PC-3 (cell line): ENCODE results near the gene PSMA7. TPM values are rescaled to one million over a fixed set of nuclear protein-coding genes. Genes with fewer than 3 reads are reported as not detected.
A peak's percentile ranks its signal among the peaks of the same experiment; 100 is the strongest.

Experiments used
- ATAC-seq: fragments of 200-7000 bp; cut with Tn5 transposase; 2 replicates; pipeline ENCODE4 v1.9.1; 2020; ENCODE audit warnings: mild to moderate bottlenecking, moderate library complexity
- BruUV-seq: library from RNA; stranded (reverse); fragments of 400-500 nt; replicated peaks from 2 replicates; lab custom pipeline; 2021; lab: Mats Ljungman, UMichigan
- CTCF ChIA-PET: fragments of 300-600 bp; sonication (Branson Sonifier 250); formaldehyde crosslinking; loops from one replicate; lab custom pipeline; 2022; ENCODE audit warnings: antibody characterized with exemption; lab: Charles Lee
- POLR2A ChIA-PET: fragments of 300-600 bp; sonication (Branson Sonifier 250); formaldehyde crosslinking; loops from one replicate; lab custom pipeline; 2022; ENCODE audit warnings: antibody characterized with exemption; ENCODE audit not compliant: unreplicated experiment; lab: Charles Lee
- DNase-seq: peaks from one replicate; pipeline ENCODE4 v3.0.0-alpha.2; 2015
- H2AFZ ChIP-seq: fragments of 300-600 bp; sonication (generic); 2 replicates; pipeline ENCODE4 v1.6.0; 2016; ENCODE audit warnings: antibody characterized with exemption, low read length
- H3F3A ChIP-seq: fragments of 300-600 bp; sonication (generic); one replicate; pipeline ENCODE4 v1.6.0; 2017; ENCODE audit warnings: antibody characterized with exemption, low read length, control low read depth, mild to moderate bottlenecking; ENCODE audit not compliant: unreplicated experiment
- H3K27ac ChIP-seq: fragments of 300-600 bp; sonication (generic); 2 replicates; pipeline ENCODE4 v1.5.1; 2016; ENCODE audit warnings: mild to moderate bottlenecking, low read length
- H3K27me3 ChIP-seq: fragments of 300-600 bp; sonication (generic); 2 replicates; pipeline ENCODE4 v1.6.1; 2016; ENCODE audit warnings: low read length, mixed read lengths
- H3K36me3 ChIP-seq: fragments of 300-600 bp; sonication (generic); 2 replicates; pipeline ENCODE4 v1.6.1; 2016; ENCODE audit warnings: low read depth, mixed run types, low read length, mixed read lengths
- H3K4me1 ChIP-seq: fragments of 300-600 bp; sonication (generic); 2 replicates; pipeline ENCODE4 v1.5.1; 2016; ENCODE audit warnings: low read length; ENCODE audit not compliant: insufficient read depth
- H3K4me2 ChIP-seq: fragments of 300-600 bp; sonication (generic); 2 replicates; pipeline ENCODE4 v1.6.0; 2016; ENCODE audit warnings: low read length
- H3K4me3 ChIP-seq: fragments of 300-600 bp; sonication (generic); 2 replicates; pipeline ENCODE4 v1.5.1; 2016; ENCODE audit warnings: mild to moderate bottlenecking, low read length, mixed read lengths
- H3K79me2 ChIP-seq: fragments of 300-600 bp; sonication (generic); 2 replicates; pipeline ENCODE4 v1.6.1; 2017; ENCODE audit warnings: low read length, mixed read lengths
- H3K9ac ChIP-seq: fragments of 300-600 bp; sonication (generic); 2 replicates; pipeline ENCODE4 v1.6.0; 2016; ENCODE audit warnings: mild to moderate bottlenecking, low read length
- H3K9me2 ChIP-seq: fragments of 300-600 bp; sonication (generic); replicated peaks from 2 replicates; pipeline ENCODE4 v1.6.1; 2016; ENCODE audit warnings: mixed run types, low read length, mixed read lengths
- H3K9me3 ChIP-seq: fragments of 300-600 bp; sonication (generic); 2 replicates; pipeline ENCODE4 v1.6.1; 2016; ENCODE audit warnings: low read length, mixed read lengths
- H4K20me1 ChIP-seq: fragments of 300-600 bp; sonication (generic); 2 replicates; pipeline ENCODE4 v1.6.1; 2016; ENCODE audit warnings: low read length, mixed read lengths
- EZH2 ChIP-seq: fragments of 300-600 bp; sonication (generic); IDR thresholded peaks from one replicate; pipeline ENCODE4 v1.6.1; 2017; ENCODE audit warnings: antibody characterized with exemption, mild to moderate bottlenecking, low read length; ENCODE audit not compliant: unreplicated experiment
- EZH2phosphoT487 ChIP-seq: fragments of 300-600 bp; sonication (generic); IDR thresholded peaks from 2 replicates; pipeline ENCODE4 v1.6.1; 2018; ENCODE audit warnings: mild to moderate bottlenecking, antibody characterized with exemption, low read length, borderline replicate concordance
- intact Hi-C: fragments of 100-400 bp; cut with micrococcal nuclease; formaldehyde crosslinking; loops from 2 replicates; pipeline ENCODE4 v1.9.0; 2023
- total RNA-seq: library from RNA; depleted of rRNA; stranded (reverse); fragments of >200 nt; gene quantifications from 2 replicates; pipeline ENCODE4 v1.2.3, GENCODE V29; 2014
- TF ChIP-seq, protein P1 (sequence below): fragments of 300-600 bp; sonication (generic); conservative IDR thresholded peaks from 2 replicates; pipeline ENCODE4 v1.5.1; 2017; ENCODE audit warnings: antibody characterized with exemption, low read depth, mild to moderate bottlenecking, low read length

Gene PSMA7
- total RNA-seq, 1 experiment from 2014 or later = 751 TPM

DNA sequence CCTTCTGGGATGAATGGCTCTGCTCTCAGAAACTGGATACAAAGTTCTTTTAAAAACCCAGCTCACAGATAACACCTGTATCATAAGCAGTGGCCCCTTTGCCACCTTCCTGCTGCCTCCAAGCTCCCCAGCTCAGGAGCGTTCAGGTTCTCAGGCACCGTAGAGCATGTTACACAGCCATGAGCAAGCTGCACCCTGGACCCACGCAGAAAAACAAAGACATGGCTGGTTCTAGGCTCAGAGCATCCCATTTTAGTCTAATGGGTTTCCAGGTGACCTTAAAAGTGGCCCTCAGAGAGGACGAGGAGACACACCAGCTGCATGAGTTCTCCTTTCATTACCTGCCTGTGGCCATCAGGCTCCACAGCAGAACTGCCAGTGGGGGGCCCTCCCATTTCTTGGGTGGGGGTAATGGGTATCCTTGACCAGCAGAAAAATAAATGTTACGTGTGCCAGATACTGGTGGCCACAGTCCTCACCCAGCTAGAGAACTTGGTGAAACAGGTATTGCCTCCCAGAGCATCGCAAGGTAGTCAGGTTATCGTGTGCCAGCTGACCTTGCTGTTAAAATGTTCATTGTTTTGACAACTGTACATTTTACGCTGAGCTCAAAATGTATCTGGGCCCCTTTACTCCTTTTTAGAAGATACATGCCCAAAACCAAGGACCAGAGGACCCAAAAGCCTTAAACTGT is 7.5 kb downstream of the PSMA7 start:
- intact Hi-C loops = loop anchor here (2.0 kb wide), 2 partner anchors 13 to 71 kb away; partner anchors contain the start of genes LSM14B and TAF4
- Histone ChIP-seq H3F3A (no peaks in the 10 kb centered on the region), H3K9me3 (no peaks in the 10 kb centered on the region), H3K4me1 (peaks cover 2% of the 10 kb centered on the region; the same call in 1 of the 2 replicates), H3K9ac (no peak overlapping the region), H3K36me3 (peaks cover 70% of the 10 kb centered on the region), H3K9me2 (no peaks in the 10 kb centered on the region), H3K4me2 (no peak overlapping the region), H3K4me3 (no peak overlapping the region), H3K79me2 (peaks cover 21% of the 10 kb centered on the region), H4K20me1 (peaks cover 40% of the 10 kb centered on the region), H2AFZ (no peak overlapping the region), H3K27ac (no peak overlapping the region), H3K27me3 (no peaks in the 10 kb centered on the region)
- ATAC-seq = no peak
- ChIA-PET POLR2A (no interaction called here), CTCF (no interaction called here)
- no TSS peak for BruUV-seq
- DNase-seq = no peak
- no peak for TF ChIP-seq EZH2
- no peak for TF ChIP-seq EZH2phosphoT487
- TF ChIP-seq, protein P1, sequence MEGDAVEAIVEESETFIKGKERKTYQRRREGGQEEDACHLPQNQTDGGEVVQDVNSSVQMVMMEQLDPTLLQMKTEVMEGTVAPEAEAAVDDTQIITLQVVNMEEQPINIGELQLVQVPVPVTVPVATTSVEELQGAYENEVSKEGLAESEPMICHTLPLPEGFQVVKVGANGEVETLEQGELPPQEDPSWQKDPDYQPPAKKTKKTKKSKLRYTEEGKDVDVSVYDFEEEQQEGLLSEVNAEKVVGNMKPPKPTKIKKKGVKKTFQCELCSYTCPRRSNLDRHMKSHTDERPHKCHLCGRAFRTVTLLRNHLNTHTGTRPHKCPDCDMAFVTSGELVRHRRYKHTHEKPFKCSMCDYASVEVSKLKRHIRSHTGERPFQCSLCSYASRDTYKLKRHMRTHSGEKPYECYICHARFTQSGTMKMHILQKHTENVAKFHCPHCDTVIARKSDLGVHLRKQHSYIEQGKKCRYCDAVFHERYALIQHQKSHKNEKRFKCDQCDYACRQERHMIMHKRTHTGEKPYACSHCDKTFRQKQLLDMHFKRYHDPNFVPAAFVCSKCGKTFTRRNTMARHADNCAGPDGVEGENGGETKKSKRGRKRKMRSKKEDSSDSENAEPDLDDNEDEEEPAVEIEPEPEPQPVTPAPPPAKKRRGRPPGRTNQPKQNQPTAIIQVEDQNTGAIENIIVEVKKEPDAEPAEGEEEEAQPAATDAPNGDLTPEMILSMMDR = no peak

DNA sequence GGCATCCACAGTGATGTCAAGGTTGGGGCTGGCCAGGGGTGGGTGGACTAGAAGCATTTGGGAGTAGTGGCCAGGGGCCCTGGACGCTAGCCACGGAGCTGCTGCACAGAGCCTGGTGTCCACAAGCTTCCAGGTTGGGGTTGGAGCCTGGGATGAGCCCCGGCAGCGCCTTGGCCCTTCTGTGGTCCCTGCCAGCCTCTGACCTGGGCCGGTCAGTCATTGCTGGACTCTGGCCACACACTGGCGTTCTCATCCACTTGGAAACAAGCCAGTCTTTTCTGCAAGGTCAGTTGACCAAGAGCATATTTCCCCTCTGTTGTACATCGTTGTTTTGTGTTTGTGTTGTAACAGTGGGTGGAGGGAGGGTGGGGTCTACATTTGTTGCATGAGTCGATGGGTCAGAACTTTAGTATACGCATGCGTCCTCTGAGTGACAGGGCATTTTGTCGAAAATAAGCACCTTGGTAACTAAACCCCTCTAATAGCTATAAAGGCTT is 8.4 kb downstream of the PSMA7 start:
- ChIA-PET CTCF (no interaction called here), POLR2A (interaction anchor here (0.6 kb wide), 1 partner anchor 721 kb away, joined by 12 read pairs; no protein-coding TSS in a partner anchor)
- H3K27ac ChIP-seq = no peak overlapping the region
- H3K4me2 ChIP-seq = no peak overlapping the region
- DNase-seq (no peak), ATAC-seq (no peak)
- H3K36me3 ChIP-seq = peaks cover 65% of the 10 kb centered on the region
- H2AFZ ChIP-seq = no peak overlapping the region
- no peaks in the 10 kb centered on the region for H3K27me3 ChIP-seq
- peaks cover 31% of the 10 kb centered on the region for H4K20me1 ChIP-seq
- no peaks in the 10 kb centered on the region for H3K9me2 ChIP-seq
- TF ChIP-seq EZH2 (no peak), EZH2phosphoT487 (no peak)
- TF ChIP-seq, protein P1 = no peak
- no peaks in the 10 kb centered on the region for H3K4me1 ChIP-seq
- no TSS peak for BruUV-seq
- intact Hi-C loops = no loop called here
- no peak overlapping the region for H3K4me3 ChIP-seq
- H3K9me3 ChIP-seq = no peaks in the 10 kb centered on the region
- no peak overlapping the region for H3K9ac ChIP-seq
- H3K79me2 ChIP-seq = peaks cover 11% of the 10 kb centered on the region
- H3F3A ChIP-seq = no peaks in the 10 kb centered on the region

DNA sequence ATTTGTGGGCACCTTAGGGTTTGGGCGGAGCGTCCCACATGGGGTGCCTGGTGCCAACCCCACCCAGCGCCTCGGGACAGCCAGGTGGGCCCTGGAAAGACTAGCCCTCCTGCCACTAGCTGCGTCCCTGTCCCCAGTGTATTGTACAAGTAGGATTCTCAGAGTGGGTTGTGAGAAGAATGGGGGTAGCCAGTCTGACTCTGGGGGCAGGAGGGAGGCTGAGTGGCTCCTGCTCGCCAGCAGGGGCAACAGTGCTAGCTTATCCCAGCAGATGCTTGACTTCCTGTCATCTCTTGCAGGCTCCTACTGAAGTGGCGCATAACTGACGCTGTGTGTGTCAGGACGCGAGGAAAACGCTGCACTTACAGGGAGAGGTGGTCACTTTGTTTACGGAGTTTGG is 9.3 kb downstream of the PSMA7 start:
- no peaks in the 10 kb centered on the region for H3K9me3 ChIP-seq
- H3K27ac ChIP-seq = no peak overlapping the region
- CTCF ChIA-PET = interaction anchor here (0.9 to 1.0 kb wide), 2 partner anchors 92 to 123 kb away, joined by 3 to 4 read pairs; no protein-coding TSS in a partner anchor
- no peak for DNase-seq
- peaks cover 2% of the 10 kb centered on the region for H3K79me2 ChIP-seq
- peaks cover 24% of the 10 kb centered on the region for H4K20me1 ChIP-seq
- POLR2A ChIA-PET = no interaction called here
- ATAC-seq = peak; percentile 27; the same call in 1 of the 2 replicates
- H3K4me3 ChIP-seq = no peak overlapping the region
- H3F3A ChIP-seq = no peaks in the 10 kb centered on the region
- H3K36me3 ChIP-seq = peaks cover 58% of the 10 kb centered on the region
- no peaks in the 10 kb centered on the region for H3K9me2 ChIP-seq
- no peak overlapping the region for H3K9ac ChIP-seq
- H3K27me3 ChIP-seq = no peaks in the 10 kb centered on the region
- no peaks in the 10 kb centered on the region for H3K4me1 ChIP-seq
- TF ChIP-seq EZH2phosphoT487 = no peak
- TF ChIP-seq, protein P1 = peak; percentile 30
- TF ChIP-seq EZH2 = no peak
- H2AFZ ChIP-seq = no peak overlapping the region
- no TSS peak for BruUV-seq
- no peak overlapping the region for H3K4me2 ChIP-seq
- intact Hi-C loops = no loop called here
